Glomerular visceral epithelial cell (primary cell): ENCODE results near the gene CCDC148.
A peak's percentile ranks its signal among the peaks of the same experiment; 100 is the strongest.

Experiments used
- DNase-seq: peaks from one replicate; pipeline ENCODE4 v3.0.0-alpha.2; 2016; ENCODE audit errors: extremely low spot score

Gene CCDC148

GRCh38 chr2:158432117-158432516, 24.4 kb downstream of the CCDC148 start:
- DNase-seq = no peak

DNA sequence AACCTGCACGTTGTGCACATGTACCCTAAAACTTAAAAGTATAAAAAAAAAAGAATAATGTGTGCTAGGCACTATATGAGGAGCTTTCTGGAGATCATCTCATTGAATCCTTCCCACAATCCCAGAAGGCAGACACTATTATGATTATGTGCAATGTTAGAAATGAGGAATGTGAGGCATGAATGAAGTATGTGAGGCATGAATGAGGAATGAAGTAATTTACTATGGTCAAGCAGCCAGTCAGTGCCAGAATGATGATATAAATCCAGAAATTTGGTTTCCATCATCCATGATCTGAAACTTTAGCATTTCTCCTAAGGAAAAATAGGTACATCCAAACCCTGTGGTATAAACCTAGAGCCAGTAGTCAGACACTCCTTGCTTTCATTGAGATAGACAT, 42.0 kb downstream of the CCDC148 start:
- peak; percentile 72 for DNase-seq

GRCh38 chr2:158413581-158413980, 43.0 kb downstream of the CCDC148 start:
- DNase-seq = no peak

DNA sequence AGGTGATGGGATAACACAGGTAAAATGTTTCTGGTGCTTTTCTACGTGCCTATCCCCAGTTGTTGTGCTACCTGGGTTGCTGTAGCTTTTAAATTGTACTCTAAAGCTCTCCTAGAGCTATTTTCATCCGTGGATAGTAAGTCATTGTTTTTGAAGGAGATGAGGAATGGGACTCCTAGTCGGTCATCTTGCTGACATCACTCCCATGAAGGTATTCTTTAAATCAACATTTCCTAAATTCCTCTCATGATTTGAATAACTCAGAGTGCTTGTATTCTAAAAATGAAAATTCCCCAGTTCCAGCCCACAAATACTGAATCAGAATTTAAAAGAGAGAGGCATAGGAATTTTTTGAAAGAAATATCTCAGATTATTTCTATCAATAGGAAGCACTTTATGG, 44.3 kb downstream of the CCDC148 start:
- peak; percentile 70 for DNase-seq

DNA sequence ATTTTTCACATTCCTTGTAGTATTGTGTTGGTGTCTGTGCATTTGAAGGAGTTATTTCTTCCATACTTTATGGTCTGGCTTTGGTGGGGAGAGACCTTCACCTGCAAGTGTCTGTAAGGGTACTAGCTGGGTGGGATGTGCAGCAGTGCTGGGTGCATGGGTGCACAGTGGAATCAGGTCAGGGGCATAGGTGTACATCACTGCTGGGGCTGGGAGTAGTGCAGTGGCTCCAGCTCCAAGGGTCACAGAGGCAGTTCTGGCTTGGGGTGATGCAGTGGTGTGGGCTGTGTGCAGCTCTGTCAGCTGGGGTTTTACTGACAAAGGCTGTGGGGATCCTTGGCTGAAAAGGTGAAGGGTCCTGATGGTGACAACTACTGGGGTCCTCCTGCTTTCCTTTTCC, 44.8 kb downstream of the CCDC148 start:
- no peak for DNase-seq

DNA sequence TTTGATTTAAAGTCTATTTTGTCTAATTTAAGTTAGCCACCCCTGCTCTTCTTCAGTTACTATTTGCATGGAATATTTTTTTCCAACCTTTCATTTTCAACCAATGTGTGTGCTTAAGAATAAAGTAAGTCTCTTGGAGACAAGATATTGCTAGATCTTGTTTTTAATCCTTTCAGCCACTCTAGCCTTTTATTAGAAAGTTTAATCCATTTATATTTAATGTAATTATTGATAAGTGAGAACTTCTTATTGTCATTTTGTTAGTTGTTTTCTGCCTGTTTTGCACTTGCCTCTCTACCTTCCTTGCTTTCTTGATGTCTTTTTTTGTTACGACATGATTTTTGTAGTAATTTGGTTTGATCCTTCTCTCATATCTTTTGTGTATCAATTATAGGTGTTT, 46.4 kb downstream of the CCDC148 start:
- no peak for DNase-seq

DNA sequence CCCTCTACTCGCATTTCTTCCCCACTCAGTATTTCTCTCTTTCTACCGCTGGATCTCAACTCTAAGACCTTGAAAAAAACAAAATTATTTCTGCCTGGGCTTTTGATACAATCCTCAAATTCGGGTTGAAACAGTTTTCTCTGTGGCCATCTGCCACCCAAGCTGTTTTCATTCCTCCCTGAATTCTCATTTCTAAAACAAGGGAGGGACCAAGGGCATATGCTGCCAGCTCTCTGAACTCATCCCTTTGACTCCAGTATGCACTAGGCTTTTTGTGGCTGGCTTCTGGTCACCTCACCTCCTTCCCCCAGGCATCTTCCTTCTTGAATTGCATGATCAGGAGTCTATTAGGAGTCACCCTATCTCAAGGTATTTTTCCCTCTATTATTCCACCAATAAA, 49.5 kb downstream of the CCDC148 start:
- DNase-seq = no peak

- no peak for DNase-seq
Observed at GRCh38 chr2:158405341-158405740, 51.2 kb downstream of the CCDC148 start.

DNA sequence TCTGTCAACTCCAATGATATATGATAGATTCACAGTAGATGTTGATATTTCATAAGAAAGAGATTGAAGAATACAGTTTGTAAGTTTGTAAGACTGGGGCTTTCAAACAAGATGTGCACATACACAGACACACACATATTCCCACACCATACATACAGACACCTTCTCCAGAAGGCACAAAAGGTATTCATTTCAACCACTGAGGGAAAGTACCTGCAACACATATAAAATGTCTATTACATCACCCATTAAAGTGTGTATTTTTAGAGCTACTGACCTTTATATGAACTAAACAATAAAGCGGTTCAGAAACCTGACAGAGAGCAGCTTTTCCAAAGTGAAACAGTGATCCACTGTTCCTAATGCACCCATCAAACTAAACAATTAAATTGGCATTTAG, 53.3 kb downstream of the CCDC148 start:
- DNase-seq = peak; percentile 42

- no peak for DNase-seq
Observed at GRCh38 chr2:158402665-158403064, 53.9 kb downstream of the CCDC148 start.

GRCh38 chr2:158395166-158395565, 61.4 kb downstream of the CCDC148 start:
- peak; percentile 76 for DNase-seq

GRCh38 chr2:158394453-158394852, 62.1 kb downstream of the CCDC148 start:
- peak; percentile 55 for DNase-seq

DNA sequence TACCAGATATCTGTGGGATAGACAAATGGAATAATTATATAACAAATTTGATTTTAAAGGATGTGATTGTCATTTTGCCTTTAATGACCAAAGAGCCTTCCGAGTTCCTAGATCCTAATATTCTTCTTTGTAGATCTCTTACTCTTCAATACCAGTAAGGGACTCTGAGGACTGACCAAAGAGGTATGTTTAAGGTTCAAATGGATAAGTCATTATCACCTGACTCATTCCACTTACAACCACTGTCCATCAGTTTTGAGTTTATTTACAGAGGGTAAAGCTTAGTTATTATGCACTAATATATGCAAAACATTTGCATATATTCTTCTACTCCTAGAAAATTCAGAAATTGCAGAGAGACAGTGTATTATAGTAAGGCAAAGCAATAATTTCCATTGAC, 62.7 kb downstream of the CCDC148 start:
- no peak for DNase-seq

DNA sequence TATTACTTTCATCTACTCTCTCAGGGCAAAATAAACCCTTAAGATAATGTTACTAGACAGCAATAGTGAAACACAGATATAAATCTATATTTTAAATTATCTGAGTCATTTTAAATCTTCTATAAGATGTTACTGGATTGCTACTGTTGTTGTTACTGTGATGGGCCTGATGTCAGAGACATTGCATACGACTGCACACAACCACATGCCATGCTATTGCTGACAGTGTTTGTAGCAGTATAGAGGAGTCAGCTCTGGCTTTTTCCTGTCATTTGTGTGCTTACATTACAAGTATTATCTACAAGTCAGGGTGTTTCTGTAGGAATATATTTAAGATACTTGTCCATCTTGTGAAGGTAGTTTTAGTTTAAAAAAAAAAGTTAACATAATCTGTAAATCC, 63.9 kb downstream of the CCDC148 start:
- no peak for DNase-seq

DNA sequence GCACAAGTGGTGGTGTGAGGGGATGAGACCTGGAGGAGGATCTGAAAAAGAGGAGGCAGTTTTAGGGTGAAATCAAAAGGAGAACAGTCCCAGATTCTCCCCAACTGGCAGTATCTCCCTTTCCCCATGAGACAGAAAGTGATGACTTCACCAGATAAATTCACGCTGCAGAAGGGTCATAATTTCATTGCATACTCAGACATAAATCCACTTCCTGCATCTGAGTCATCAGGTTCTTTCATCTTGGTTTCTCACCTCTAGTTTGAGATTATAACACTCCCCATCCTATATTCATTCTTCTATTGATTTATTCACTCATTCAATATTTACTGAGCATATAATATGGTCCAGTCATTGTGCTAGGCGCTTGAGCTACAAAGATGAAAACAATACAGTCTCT, 64.7 kb downstream of the CCDC148 start:
- peak; percentile 59 for DNase-seq

DNA sequence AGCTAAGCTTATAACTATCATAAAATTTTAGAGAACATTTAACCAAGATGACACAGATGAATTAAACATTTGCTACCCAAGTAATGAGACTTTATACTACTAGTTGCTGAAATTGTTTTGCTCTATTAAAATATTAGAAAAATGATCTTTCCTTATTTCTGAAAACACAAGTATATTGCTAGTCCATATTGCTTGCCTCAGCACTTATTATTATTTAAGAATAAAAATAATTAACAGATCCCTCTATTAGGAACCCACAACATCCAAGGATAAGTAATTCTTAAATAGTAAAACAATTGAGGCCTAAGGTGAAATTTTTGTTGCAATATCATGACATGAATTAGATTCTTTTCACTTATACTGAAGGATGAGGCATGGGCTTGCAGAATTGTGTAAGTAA, 65.2 kb downstream of the CCDC148 start:
- DNase-seq = no peak

GRCh38 chr2:158388159-158388558, 68.4 kb downstream of the CCDC148 start:
- DNase-seq = no peak

GRCh38 chr2:158385646-158386045, 70.9 kb downstream of the CCDC148 start:
- no peak for DNase-seq

- DNase-seq = no peak
Observed at GRCh38 chr2:158381978-158382377, 74.6 kb downstream of the CCDC148 start.

DNA sequence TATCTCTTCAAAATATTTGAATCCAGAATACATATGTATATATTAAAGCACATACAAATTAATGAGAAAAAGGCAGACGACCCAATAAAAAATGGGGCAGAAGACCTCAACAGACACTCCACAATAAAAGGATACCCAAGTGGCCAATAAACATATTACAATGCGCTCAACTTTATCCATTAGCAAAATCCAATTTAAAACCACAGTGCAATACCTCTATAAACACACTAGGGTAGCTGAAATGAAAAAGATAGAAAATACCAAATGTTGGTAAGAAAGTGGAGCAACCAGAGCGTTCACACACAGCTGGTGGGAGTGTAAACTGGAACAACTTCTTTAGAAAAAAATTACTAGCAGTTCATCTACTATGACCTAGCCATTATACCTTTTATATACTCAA, 75.3 kb downstream of the CCDC148 start:
- no peak for DNase-seq

DNA sequence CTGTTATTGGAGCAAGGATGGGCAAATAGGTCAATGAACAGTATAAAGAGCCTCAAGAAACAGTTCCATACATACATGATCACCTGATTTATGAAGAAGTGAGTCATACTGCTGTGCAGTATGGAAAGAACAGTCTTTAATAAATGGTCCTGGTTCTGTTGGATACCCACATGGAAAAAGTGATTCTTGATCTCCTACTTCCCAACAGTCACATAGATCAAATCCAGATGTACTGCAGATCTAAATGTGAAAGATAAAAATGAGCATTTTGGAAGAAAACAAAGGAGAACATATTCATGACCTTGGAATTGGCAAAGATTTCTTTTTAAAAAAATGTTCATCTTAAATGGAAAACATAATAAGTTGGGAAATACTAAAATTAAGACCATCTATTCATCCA, 75.8 kb downstream of the CCDC148 start:
- no peak for DNase-seq

DNA sequence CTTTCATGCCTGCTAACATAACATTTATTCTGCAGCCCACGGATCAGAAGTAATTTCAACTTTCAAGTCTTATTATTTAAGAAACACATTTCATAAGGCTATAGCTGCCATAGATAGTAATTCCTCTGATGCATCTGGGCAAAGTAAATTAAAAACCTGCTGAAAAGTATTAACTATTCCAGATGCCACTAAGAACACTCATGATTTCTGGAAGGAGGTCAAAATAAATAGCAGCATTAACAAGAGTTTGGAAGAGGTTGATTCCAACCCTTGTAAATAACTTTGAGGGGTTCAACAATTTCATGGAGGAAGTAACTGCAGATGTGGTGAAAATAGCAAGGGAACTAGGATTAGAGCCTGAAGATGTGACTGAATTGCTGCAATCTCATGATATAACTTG, 77.6 kb downstream of the CCDC148 start:
- DNase-seq = no peak

DNA sequence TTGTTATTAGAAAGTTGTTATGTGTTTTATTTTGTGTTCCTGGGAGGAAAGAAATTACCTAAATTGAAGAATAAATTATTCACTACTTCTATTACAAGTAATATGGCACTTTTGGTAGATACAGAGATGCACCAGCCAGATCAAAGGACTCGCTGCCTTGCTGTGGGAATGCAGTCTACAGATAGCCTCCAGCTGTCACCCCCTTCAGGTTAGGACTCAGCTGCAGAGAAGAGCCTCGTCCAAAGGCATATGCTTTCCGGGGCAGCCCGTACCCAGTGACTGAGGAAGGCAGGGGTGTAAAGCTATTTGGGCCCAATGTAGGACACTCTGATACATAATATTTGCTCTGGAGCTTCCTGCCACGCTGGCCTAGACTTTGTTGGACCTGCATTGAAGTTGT, 90.2 kb downstream of the CCDC148 start:
- no peak for DNase-seq

DNA sequence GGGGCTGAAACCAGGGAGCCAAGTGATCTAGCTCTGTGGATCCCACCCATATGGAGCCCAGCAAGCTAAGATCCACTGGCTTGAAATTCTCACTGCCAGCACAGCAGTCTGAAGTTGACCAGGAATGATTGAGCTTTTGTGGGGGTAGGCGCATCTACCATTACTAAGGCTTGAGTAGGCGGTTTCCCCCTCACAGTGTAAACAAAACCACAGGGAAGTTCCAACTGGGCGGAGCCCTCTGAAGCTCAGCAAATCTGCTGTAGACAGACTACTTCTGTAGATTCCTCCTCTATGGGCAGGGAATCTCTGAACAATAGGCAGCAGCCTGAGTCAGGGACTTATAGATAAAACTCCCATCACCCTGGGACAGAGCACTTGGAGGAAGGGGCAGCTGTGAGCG, 96.7 kb downstream of the CCDC148 start:
- DNase-seq = peak; percentile 76

- no peak for DNase-seq
Observed at GRCh38 chr2:158357699-158358098, 98.9 kb downstream of the CCDC148 start.
